ENCODE results near the gene SLC25A11.

The SLC25A11 gene

DNA sequence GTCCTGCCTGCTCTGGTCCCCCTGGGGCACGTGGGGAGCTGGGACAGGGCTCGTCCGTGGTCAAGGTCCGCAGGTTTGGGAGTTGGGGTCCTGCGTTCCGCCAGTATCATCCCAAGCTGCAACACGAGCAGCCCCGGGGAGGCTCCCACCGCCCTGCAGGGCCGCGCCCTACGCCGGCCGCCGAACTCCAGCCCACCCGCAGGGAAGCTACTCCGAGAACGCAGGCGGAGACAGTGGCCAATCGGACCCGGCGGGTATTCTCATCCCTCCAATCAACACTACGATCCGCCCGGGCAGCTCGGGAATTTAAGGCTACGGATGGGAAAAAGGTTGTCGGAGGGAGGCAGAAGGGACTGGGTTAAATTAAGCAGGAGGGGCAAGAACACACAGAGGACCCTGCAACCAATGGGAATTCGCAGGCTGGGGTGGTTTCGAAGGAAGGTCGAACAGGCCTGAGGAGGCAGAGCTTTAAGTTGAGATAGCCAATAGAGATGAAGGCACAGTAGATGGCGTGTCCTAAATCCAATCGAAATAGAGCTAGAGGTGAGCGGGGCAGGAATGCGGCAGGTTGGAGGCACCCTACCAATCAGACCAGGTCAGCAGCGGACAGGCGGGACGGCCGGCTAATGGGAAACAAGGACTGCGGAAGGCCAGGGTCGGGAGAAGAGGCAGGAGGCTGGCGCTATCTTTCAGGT, 27.1 kb upstream of the SLC25A11 start:
- peak; percentile 82 to 89 (median 84) for DNase-seq

DNA sequence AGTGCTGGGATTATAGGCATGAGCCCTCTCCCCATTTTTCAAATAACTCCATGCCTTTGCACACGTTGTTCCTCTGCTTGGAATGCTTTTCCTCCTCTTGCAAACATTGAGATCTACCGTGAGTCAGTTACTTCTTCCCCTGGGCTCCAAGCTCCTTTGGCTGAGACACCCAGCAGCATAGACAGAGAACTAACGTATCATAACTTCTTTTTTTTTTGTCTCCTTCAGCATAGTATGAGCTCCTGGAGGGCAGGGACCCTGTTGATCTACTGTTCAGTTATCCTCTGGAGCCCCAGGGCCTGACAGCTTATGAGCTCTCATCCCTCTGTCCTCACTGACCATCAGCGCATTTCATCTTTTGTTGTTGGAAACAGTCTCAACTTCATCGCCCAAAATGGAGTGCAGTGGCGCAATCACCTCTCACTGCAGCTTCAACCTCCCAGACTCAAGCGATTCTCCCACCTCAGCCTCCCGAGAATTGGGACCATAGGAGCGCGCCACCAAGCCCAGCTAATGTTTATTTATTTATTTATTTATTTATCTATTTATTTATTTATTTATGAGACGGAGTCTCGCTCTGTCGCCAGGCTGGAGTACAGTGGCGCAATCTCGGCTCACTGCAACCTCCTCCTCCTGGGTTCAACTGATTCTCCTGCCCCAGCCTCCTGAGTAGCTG, 25.6 kb upstream of the SLC25A11 start:
- DNase-seq: no peak

DNA sequence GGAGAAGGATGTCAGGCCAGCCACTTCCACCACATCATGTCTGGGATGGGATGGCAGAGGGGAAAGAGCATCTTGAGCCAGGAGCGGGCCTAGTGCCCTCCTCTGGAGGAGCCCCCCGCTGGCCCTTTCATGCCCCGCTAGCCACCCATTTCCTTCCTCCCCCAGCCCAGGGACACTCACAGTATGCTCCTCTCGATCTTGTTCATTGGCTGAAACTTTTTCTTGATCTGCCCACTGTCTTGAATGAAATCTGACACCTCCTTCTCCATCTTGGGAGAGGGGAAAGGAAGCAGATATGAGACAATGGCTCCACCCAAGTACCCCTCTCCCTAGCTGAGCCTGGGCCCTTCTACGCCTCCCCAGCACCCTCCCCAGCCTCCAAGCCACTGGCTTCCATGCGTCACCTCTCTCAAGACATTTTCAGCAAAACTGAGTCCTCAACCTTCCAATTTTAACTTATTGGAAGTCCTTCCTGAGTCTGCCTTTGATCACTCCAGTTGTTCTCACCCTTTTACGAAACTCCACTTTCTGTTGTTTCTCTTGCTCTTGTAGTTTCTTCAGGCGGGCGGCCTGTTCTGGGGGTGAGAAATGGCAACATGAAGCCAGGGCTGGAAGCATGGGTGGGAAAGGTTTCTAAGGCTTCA, 20.6 kb upstream of the SLC25A11 start:
- no peak for DNase-seq

- no peak for DNase-seq
These were observed 19.6 kb upstream of the SLC25A11 start for GRCh38 chr17:4959261-4959965.

- no peak for DNase-seq
These were observed 18.3 kb upstream of the SLC25A11 start for GRCh38 chr17:4958102-4958501.

DNA sequence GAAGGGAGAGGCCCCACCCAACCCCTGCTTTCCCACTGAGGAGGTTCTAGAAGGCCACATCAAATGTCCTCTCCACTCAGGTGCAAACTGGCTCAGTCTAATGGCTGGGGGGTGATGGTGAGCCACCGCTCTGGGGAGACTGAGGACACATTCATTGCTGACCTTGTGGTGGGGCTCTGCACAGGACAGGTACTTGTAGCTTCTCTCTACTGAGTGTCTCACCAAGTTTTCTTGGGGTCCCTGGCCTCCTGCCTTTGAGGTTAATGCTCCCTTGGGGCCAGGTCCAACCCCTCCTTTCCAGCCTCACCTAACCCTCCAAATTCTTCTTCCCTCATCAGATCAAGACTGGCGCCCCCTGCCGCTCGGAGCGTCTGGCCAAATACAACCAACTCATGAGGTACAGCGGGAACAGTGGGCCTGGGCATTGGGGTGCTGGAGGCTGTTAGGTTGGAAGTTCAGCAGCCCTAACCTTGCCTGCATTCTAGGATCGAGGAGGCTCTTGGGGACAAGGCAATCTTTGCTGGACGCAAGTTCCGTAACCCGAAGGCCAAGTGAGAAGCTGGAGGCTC, 16.7 kb upstream of the SLC25A11 start:
- no peak for DNase-seq

GRCh38 chr17:4955091-4955490, 15.2 kb upstream of the SLC25A11 start:
- no peak for DNase-seq

- DNase-seq: no peak
These were observed 13.7 kb upstream of the SLC25A11 start for GRCh38 chr17:4953451-4953961.

GRCh38 chr17:4951486-4951885, 11.6 kb upstream of the SLC25A11 start:
- no peak for DNase-seq

DNA sequence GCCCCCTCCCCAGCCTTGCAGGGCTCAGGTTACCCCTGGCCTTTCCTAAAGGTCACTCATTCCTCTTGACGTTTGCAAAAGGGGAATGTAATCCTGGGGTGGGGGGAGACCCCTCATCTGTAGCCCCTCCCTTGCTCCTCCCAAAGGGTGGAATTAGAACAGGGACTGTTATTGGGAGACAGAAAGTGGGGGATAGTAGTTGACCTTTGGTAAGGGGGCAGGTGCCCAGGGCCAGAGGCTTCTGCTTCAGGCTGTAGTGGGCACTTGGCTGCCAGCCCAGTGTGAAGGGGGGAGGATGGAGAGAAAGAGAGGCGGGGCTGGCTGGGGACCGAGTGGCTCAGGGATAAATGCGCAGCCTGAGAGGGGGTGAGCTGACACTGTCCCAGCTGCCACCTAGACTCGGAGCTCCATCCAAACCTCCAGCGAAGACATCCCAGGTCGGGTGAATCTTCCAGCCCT, 10.9 kb upstream of the SLC25A11 start, which contains the start of gene ENO3:
TSS of gene ENO3 (plus strand) at position 374 of the 459 bp plus-strand sequence. CDS start 711 bp downstream, outside the sequence.
- no peak for DNase-seq

DNA sequence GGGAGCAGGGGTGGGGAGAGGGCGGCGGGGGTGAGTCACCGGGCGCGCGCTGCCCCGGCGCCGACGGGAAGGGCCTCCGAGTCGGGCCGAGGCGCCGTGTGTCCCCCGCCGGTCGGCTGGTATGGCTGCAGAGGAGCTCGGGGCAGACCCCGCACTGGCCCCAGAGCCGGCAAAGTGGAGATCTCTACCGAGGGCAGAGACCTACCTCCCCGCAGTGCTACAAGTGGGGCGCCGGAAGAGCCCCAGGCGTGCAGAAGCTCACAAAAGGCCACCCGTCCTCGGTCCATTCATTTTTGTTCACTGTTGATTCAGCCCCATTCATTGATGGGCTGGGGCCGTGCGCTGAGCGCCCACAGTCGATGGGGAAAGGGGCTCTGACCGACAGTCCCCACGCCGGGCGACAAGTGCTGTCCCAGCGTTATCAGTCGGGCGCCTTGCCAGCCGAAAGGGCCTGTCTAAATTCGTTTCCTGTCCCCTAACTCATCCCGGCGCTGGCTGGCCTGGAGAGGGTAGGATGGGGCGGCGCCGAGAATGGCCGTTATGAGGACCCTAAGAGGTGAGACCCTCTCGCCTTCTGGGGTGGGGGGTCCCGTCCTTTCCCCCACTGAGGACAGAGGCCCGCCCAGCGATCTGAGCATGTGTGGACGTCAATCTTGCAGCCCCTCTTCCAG, 10.4 kb upstream of the SLC25A11 start:
- peak in 2 of 4 experiments; percentile 48 to 61 for DNase-seq

DNA sequence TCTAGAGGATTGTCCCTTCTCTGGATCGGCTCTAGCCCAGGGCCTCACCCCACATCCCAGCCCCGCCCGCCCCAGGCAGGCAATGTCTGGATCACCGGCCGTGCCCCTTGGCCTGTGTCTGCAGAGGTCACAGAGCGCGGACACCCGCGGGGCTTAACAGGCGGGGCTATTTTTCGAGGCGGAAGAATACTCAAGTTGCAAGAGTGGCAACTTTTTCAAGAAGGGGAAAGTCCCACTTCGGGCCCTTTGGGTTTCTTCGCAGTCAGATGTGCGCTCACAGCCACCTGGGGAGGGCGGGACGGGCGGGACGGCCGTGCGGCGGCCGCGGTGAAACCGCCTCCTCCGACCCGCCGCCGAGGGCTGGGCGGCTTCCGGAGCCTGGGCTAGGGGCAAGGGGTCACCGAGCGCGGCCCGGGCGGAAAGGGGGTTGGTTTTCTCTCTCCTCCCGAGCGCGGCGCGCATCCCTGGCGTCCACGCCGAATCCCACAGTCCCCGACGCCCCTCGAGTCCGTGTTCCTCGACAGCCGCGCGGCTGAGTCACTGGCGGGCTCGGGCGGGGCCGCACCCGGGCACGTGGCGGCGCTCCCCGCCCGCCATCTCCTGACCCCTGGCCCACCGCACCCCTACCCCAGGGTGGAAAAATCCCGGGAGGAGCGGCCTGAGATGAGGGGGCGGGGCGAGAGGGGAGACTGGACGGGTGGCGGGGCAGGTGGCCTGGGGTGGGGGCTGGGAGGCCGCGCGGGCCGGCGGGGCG, 9.7 kb upstream of the SLC25A11 start:
- DNase-seq: peak; percentile 56 to 72 (median 62)

DNA sequence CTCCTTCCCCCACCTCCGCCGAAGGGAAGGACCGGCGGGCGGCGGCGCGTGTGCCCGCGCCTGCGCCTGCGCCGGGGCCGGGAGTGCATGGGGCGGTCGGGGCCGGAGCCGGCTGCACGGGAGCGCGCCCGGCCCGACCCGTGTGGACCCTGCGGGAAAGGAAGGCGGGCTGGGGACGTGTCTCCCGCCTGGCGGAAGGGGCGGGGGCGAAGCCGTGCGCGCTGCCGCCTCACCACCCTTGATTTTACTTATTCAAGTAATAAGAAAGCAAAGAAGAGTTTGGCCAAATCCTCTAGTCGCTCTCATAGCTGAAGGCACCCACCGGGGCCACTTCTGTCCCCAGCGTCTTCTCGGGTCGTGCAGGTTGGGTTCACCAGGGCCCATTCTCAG, 9.1 kb upstream of the SLC25A11 start:
- DNase-seq: peak in 3 of 4 experiments; percentile 37 to 59 (median 48)

DNA sequence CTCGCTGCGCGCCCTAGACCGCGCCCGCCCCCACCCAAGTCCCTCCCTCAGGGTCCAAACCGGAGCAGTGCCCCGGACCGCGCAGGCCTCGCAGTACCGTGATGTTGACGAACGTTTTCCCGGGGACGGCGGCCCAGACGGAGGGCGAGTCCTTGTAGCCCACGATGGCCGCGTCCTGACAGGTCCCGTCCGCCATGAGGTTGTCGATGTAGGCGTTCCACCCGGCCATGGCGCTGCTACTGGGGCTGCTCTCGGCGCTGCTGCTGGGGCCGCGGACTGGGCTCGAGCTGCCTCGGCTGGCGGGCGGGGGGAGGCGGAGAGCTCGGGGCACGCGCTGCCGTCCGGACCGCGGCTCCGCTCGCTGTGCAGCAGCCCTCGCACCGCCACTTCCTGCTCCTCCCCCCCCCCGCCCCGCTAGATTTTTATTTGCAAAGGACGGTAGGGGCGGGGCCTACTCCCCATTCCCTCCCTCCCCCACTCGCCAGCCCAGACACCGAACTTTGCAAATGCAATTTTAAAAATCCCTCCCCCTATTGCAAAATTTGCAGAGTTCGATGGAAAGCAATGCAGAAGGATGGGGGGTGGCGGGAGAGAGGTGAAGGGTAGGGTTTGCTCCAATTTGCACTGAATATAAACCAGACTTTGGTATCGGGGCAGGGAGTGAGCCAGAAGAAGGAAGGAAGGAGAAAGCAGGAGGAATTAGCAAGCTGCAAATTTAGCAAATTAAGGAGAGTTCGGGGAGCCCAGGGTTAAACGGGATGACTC, 8.5 kb upstream of the SLC25A11 start, which contains the start of gene PFN1:
TSS of gene PFN1 (minus strand) at position 365 of the 765 bp plus-strand sequence. CDS start at position 229, 136 bp downstream.
- peak; percentile 80 to 92 (median 84) for DNase-seq

DNA sequence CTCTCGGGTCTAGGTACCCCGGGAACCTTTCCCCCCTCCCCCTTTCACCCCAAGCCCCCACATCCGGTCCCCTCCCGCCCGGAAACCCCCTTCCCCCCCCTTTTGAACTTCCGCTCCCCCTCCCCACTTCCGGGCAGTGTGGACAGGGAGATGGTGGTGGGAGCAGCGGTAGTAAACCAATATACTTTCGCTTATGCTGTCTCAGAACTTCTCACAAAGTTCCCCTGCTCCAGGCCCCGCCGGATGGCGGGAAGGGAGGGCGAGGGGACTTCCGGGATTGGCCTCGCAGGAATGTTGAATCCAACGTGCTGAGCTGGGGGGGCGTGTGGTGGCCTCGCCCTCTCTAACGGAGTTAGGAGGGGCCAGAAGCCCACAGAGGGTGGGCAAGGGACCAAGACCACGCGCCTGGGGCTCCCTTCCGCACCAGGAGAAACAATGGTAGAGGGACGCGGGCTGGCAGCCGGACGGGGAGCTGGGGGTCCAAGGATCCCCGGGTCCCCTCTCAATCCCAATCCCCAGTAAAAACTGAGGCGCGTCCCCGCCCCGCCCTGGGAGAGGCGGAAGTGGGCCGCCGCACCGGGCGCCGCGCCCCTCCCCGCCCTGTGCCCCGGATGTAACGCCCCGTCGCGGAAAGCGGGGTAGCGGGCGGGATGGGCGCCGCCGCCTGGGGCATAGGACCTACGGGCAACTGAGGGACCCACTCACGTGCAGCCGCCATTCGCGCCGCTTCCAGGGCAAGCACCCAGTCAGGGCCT, 7.7 kb upstream of the SLC25A11 start:
- DNase-seq: peak; percentile 43 to 65 (median 54)

DNA sequence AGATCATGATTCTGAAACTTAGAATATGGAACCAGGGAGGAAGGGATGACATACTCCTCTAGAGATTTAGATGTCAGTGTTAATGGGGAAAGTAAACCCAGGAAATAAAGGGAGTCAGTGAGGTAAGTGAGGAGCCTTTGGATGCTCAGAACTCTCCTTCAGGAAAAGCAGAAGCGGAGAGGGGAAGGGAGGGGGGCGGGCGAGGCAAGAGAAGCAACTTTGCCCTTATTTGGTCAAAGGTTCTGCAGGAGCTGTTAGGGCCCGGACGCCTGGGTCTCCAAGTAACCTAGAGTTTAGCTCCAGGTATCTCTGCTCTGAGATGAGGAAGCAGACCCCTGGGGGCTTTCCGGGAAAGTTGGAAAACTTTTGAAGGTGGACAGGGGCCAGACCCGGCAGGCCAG, 7.2 kb upstream of the SLC25A11 start:
- no peak for DNase-seq

DNA sequence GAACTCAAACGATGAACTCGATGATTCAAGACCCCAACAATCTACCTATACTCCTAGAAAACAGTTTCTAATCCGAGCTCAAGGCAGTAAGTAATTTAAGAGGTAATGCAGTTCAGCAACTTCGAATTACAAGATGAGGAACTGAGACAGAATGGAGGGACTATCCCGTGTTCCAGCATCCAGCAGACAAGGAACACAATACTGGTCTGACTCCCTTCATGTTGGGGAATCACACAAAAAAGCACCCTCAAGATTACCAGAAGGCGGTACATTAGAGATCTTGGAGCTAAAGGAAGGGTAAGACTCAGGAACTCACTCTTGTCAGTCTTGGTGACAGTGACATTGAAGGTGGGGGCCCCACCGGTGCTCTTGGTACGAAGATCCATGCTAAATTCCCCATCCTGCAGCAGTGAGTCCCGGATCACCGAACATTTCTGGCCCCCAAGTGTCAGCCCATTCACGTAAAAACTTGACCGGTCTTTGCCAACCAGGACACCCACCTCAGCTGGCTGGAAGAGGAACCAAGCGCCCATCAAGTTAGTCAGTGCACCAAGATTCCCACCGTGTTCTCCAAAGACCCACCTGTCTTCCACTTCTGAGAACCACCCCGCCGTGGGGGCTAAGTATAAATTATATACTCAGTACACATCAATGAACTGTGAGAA, 6.6 kb upstream of the SLC25A11 start:
- no peak for DNase-seq

- DNase-seq: no peak
These were observed 6.1 kb upstream of the SLC25A11 start for GRCh38 chr17:4945944-4946280.

Measured in activated CD4-positive, CD25-positive, alpha-beta regulatory T cell (primary cell).